ENCODE measurements around the gene RARS1. TPM values are rescaled to one million over a fixed set of nuclear protein-coding genes. Genes with fewer than 3 reads are reported as not detected.

RARS1 gene
- total RNA-seq, 1 experiment from 2014 or later: 105 TPM

DNA sequence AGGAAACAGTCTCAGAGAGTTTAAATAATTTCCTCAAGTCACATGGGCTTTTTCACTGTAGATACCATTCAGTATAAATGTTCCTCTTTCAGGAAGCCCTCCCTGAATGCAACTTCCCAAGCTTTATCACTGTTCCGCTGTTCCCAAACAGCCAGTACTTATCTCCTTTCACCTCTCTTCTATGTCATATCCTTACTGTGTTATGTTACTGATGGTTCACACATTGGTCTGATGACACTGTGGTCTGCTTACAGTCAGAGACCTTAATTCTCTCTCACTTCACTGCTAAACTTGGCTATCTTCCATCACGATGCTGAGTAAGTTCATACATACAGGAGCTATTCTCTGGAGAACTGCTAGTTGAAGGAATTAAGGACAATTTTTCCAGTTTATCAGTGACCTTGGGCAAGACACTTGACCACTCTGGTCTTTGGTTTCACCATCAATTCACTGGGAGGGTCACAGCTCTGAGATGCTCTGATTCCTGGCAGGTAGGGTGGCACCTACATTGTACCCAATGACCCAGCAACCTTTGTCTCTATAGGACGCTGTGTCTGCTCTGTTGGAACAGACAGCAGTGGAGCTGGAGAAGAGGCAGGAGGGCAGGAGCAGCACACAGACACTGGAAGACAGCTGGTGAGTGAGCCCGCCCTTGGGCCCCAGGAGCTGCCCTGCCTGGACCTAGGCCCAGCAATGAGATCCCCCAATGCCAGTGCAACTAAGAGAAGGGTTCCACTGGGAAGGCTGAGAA, 42.1 kb upstream of the RARS1 start:
- POLR2A ChIA-PET (ENCODE audit: low non-redundant PET): no interaction called here
- Histone ChIP-seq H3K27me3 (replicated peaks; ENCODE audit: insufficient read depth, low read depth, low read length, poor library complexity) (no peaks in the 10 kb centered on the region), H3K27ac (ENCODE audit: low read depth, low read length, poor library complexity, severe bottlenecking) (no peak overlapping the region), H3K36me3 (ENCODE audit: insufficient read depth, low read length, poor library complexity, severe bottlenecking) (no peaks in the 10 kb centered on the region), H3K4me3 (ENCODE audit: low read depth, low read length, poor library complexity, severe bottlenecking) (no peak overlapping the region), H3K9me3 (ENCODE audit: low read depth, low read length, poor library complexity, severe bottlenecking) (no peaks in the 10 kb centered on the region), H3K4me1 (ENCODE audit: insufficient read depth, low read length, poor library complexity, severe bottlenecking) (no peaks in the 10 kb centered on the region)
- DNase-seq (ENCODE audit: low spot score): no peak
- intact Hi-C loops (cut with micrococcal nuclease; ENCODE audit: unreplicated experiment): no loop called here
- CTCF ChIA-PET: no interaction called here
- no TSS peak for BruUV-seq (replicated peaks)
- TF ChIP-seq EZH2 (IDR thresholded peaks at IDR 0.05; ENCODE audit: borderline replicate concordance, low read depth, low read length, poor library complexity, severe bottlenecking): no peak
- TF ChIP-seq, protein P1, sequence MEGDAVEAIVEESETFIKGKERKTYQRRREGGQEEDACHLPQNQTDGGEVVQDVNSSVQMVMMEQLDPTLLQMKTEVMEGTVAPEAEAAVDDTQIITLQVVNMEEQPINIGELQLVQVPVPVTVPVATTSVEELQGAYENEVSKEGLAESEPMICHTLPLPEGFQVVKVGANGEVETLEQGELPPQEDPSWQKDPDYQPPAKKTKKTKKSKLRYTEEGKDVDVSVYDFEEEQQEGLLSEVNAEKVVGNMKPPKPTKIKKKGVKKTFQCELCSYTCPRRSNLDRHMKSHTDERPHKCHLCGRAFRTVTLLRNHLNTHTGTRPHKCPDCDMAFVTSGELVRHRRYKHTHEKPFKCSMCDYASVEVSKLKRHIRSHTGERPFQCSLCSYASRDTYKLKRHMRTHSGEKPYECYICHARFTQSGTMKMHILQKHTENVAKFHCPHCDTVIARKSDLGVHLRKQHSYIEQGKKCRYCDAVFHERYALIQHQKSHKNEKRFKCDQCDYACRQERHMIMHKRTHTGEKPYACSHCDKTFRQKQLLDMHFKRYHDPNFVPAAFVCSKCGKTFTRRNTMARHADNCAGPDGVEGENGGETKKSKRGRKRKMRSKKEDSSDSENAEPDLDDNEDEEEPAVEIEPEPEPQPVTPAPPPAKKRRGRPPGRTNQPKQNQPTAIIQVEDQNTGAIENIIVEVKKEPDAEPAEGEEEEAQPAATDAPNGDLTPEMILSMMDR (conservative IDR thresholded peaks at IDR 0.05; ENCODE audit: low read depth, low read length): no peak

DNA sequence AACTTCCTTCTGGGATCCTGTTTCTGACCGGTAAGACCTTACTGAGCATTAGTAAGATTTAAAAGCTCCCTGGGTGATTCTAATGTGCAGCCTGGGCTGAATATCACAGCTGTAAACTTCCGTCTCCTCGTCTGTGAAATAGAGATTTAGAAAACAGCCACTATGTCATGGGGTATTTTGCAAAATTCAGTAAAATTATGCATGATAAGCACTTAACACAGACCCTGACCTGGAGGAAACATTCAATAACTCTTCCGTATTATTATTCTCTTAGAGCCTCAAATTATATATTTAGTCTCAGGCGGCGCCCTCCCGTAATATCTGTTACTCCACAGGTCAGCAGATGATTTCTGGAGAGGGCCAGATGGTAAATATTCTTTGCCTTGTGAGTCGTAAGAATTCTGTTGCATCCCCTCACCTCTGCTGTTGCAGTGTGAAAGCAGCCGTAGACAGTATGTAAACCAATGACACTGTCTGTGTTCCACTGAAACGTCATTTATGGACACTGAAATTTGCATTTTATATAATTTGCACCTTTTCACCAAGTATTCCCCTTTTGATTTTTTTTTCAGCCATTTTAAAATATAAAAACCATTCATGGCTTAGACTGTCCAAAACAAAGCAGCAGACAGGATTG, 39.2 kb upstream of the RARS1 start:
- H3K36me3 ChIP-seq (ENCODE audit: insufficient read depth, low read length, poor library complexity, severe bottlenecking): no peaks in the 10 kb centered on the region
- no peak overlapping the region for H3K4me3 ChIP-seq (ENCODE audit: low read depth, low read length, poor library complexity, severe bottlenecking)
- H3K9me3 ChIP-seq (ENCODE audit: low read depth, low read length, poor library complexity, severe bottlenecking): no peaks in the 10 kb centered on the region
- H3K4me1 ChIP-seq (ENCODE audit: insufficient read depth, low read length, poor library complexity, severe bottlenecking): no peaks in the 10 kb centered on the region
- intact Hi-C loops (cut with micrococcal nuclease; ENCODE audit: unreplicated experiment): no loop called here
- DNase-seq (ENCODE audit: low spot score): no peak
- ChIA-PET POLR2A (ENCODE audit: low non-redundant PET) (no interaction called here), CTCF (no interaction called here)
- BruUV-seq (replicated peaks): no TSS peak
- H3K27ac ChIP-seq (ENCODE audit: low read depth, low read length, poor library complexity, severe bottlenecking): no peak overlapping the region
- TF ChIP-seq, protein P1 (conservative IDR thresholded peaks at IDR 0.05; ENCODE audit: low read depth, low read length): no peak
- no peak for TF ChIP-seq EZH2 (IDR thresholded peaks at IDR 0.05; ENCODE audit: borderline replicate concordance, low read depth, low read length, poor library complexity, severe bottlenecking)
- H3K27me3 ChIP-seq (replicated peaks; ENCODE audit: insufficient read depth, low read depth, low read length, poor library complexity): no peaks in the 10 kb centered on the region

DNA sequence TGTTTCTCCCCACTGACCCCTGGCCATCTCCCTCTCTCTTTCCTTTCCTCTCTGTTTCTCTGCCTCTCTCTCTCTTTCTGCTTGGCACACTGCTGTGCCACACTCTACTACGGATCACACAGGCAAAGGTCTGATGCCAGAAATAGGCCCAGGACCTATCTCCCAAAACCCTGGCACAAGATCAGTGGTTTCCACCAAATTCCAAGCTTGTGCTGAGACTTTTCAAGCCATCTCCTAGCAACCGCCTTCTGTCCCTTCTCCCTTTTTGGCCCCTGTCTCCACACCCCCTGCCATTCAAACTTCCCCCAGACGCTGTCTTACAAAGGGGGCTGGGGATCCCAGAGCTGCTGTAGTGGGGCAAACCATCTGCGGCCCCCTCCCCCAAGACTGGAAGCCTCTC, 38.5 kb upstream of the RARS1 start:
- Histone ChIP-seq H3K27ac (ENCODE audit: low read depth, low read length, poor library complexity, severe bottlenecking) (no peak overlapping the region), H3K36me3 (ENCODE audit: insufficient read depth, low read length, poor library complexity, severe bottlenecking) (no peaks in the 10 kb centered on the region), H3K9me3 (ENCODE audit: low read depth, low read length, poor library complexity, severe bottlenecking) (no peaks in the 10 kb centered on the region), H3K4me1 (ENCODE audit: insufficient read depth, low read length, poor library complexity, severe bottlenecking) (no peaks in the 10 kb centered on the region), H3K4me3 (ENCODE audit: low read depth, low read length, poor library complexity, severe bottlenecking) (no peak overlapping the region), H3K27me3 (replicated peaks; ENCODE audit: insufficient read depth, low read depth, low read length, poor library complexity) (no peaks in the 10 kb centered on the region)
- TF ChIP-seq EZH2 (IDR thresholded peaks at IDR 0.05; ENCODE audit: borderline replicate concordance, low read depth, low read length, poor library complexity, severe bottlenecking): no peak
- TF ChIP-seq, protein P1 (conservative IDR thresholded peaks at IDR 0.05; ENCODE audit: low read depth, low read length): no peak
- intact Hi-C loops (cut with micrococcal nuclease; ENCODE audit: unreplicated experiment): no loop called here
- ChIA-PET CTCF (no interaction called here), POLR2A (ENCODE audit: low non-redundant PET) (no interaction called here)
- DNase-seq (ENCODE audit: low spot score): no peak
- no TSS peak for BruUV-seq (replicated peaks)
